Calu3 (cell line): Measurements from ENCODE around the gene UNC50. TPM values are rescaled to one million over a fixed set of nuclear protein-coding genes. Genes with fewer than 3 reads are reported as not detected.

Experiments
- BruUV-seq: library from RNA; stranded (reverse); fragments of 400-500 nt; replicated peaks from 2 replicates; lab custom pipeline; 2021; lab: Mats Ljungman, UMichigan
- CTCF ChIA-PET: fragments of 300-600 bp; sonication (Branson Sonifier 250); formaldehyde crosslinking; loops from one replicate; lab custom pipeline; 2022; ENCODE audit warnings: antibody characterized with exemption; lab: Charles Lee
- DNase-seq: peaks from one replicate; pipeline ENCODE4 v3.0.0; 2022
- H3K27ac Mint-ChIP-seq: one replicate; pipeline ENCODE4 v1.8.0; 2022; ENCODE audit warnings: mixed read lengths; ENCODE audit not compliant: unreplicated experiment
- H3K27me3 Mint-ChIP-seq: one replicate; pipeline ENCODE4 v1.8.0; 2022; ENCODE audit warnings: mixed read lengths; ENCODE audit not compliant: unreplicated experiment
- H3K36me3 Mint-ChIP-seq: one replicate; pipeline ENCODE4 v1.8.0; 2022; ENCODE audit warnings: mild to moderate bottlenecking, moderate library complexity, mixed read lengths; ENCODE audit not compliant: insufficient read depth, unreplicated experiment
- H3K4me1 Mint-ChIP-seq: one replicate; pipeline ENCODE4 v1.8.0; 2022; ENCODE audit warnings: mild to moderate bottlenecking, low read depth, mixed read lengths; ENCODE audit not compliant: unreplicated experiment
- H3K4me3 Mint-ChIP-seq: one replicate; pipeline ENCODE4 v1.8.0; 2022; ENCODE audit warnings: mild to moderate bottlenecking, low read depth, moderate library complexity, mixed read lengths; ENCODE audit not compliant: unreplicated experiment
- H3K9me3 Mint-ChIP-seq: one replicate; pipeline ENCODE4 v1.8.0; 2022; ENCODE audit warnings: low read depth, mixed read lengths; ENCODE audit not compliant: unreplicated experiment
- intact Hi-C: fragments of 100-400 bp; cut with micrococcal nuclease; formaldehyde crosslinking; loops from one replicate; pipeline ENCODE4 v1.10.0; 2022; ENCODE audit not compliant: unreplicated experiment
- total RNA-seq: library from RNA; stranded (reverse); gene quantifications from 2 replicates; pipeline ENCODE4 v1.2.3, GENCODE V29; 2022
- TF ChIP-seq, protein P1 (sequence below): fragments of 200-600 bp; IDR thresholded peaks from one replicate; pipeline ENCODE4 v1.8.0; 2022; ENCODE audit warnings: antibody characterized with exemption; ENCODE audit not compliant: unreplicated experiment

Gene UNC50
- total RNA-seq, 1 experiment from 2014 or later, result 33.0 TPM

DNA sequence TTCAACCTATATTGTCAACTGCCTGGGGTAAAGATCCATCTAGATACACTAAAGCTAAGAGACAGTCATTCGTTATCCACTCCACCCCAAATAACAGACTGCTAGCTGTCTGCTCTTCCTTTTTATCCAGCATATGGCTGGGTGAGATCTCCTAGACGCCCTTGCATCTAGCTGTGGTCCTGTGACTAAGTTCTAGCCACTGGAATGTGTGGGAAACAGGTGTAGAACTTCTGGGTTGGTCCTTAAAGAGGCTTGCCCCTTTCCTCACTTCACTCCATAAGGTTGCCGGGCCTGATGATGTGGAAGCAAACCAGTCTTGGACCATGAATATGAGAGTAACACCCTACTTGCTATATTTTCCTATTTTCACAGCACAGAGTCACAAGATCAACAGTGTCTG, 3.3 kb upstream of the UNC50 start:
- Mint-ChIP-seq H3K27ac (peak overlapping the region; percentile 33), H3K4me3 (no peak overlapping the region), H3K4me1 (peaks cover 23% of the 10 kb centered on the region), H3K36me3 (peaks cover 59% of the 10 kb centered on the region), H3K9me3 (no peaks in the 10 kb centered on the region), H3K27me3 (no peaks in the 10 kb centered on the region)
- intact Hi-C loops, result no loop called here
- BruUV-seq, result no TSS peak
- CTCF ChIA-PET, result no interaction called here
- DNase-seq, result no peak
- TF ChIP-seq, protein P1, sequence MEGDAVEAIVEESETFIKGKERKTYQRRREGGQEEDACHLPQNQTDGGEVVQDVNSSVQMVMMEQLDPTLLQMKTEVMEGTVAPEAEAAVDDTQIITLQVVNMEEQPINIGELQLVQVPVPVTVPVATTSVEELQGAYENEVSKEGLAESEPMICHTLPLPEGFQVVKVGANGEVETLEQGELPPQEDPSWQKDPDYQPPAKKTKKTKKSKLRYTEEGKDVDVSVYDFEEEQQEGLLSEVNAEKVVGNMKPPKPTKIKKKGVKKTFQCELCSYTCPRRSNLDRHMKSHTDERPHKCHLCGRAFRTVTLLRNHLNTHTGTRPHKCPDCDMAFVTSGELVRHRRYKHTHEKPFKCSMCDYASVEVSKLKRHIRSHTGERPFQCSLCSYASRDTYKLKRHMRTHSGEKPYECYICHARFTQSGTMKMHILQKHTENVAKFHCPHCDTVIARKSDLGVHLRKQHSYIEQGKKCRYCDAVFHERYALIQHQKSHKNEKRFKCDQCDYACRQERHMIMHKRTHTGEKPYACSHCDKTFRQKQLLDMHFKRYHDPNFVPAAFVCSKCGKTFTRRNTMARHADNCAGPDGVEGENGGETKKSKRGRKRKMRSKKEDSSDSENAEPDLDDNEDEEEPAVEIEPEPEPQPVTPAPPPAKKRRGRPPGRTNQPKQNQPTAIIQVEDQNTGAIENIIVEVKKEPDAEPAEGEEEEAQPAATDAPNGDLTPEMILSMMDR, result no peak

DNA sequence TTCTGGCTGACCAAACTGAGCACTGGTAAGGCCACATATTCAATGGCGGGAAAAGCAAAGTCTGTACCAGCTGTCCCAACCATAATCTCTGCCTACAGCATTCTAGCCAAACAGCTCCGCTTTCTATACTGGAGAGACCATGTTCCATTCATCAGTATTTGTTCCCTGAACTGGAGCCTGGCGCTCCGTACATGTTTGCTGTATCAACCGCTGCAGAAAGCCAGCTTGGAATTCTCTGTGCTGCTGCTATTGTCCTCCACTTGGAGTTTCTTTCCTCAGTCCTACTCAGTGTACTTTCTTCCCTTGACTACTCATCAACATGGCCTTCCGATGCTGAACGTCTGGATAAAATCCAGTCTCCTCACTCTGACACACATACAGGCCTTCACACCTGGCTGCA, 2.0 kb upstream of the UNC50 start:
- H3K36me3 Mint-ChIP-seq, result peaks cover 60% of the 10 kb centered on the region
- TF ChIP-seq, protein P1, result no peak
- CTCF ChIA-PET, result no interaction called here
- peak overlapping the region; percentile 42 for H3K27ac Mint-ChIP-seq
- peak overlapping the region; percentile 96 for H3K4me3 Mint-ChIP-seq
- H3K9me3 Mint-ChIP-seq, result no peaks in the 10 kb centered on the region
- DNase-seq, result no peak
- peaks cover 23% of the 10 kb centered on the region for H3K4me1 Mint-ChIP-seq
- intact Hi-C loops, result no loop called here
- no peaks in the 10 kb centered on the region for H3K27me3 Mint-ChIP-seq
- BruUV-seq, result no TSS peak

DNA sequence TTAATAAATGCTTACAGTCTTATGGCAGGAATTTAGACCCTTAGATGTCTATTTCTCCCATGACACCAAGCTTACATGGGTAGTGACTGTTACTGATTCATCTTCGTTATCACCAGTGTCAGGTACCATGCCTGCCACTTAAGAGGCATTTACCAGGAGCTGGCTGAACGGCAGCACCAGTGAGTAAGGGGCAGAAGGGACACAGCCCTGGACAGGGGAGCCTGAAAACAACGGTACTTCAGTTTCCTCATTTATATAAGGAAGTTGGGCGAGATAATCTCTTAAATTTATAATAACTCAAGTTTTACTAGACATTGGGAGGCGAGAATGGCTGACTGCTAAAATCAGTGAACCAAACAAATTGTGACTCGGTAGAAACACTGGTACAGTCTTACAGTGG, 1.3 kb upstream of the UNC50 start:
- intact Hi-C loops, result no loop called here
- no TSS peak for BruUV-seq
- peaks cover 57% of the 10 kb centered on the region for H3K36me3 Mint-ChIP-seq
- peak overlapping the region; percentile 42 for H3K27ac Mint-ChIP-seq
- peak overlapping the region; percentile 96 for H3K4me3 Mint-ChIP-seq
- TF ChIP-seq, protein P1, result no peak
- H3K4me1 Mint-ChIP-seq, result peaks cover 23% of the 10 kb centered on the region
- no peaks in the 10 kb centered on the region for H3K27me3 Mint-ChIP-seq
- CTCF ChIA-PET, result no interaction called here
- DNase-seq, result no peak
- no peaks in the 10 kb centered on the region for H3K9me3 Mint-ChIP-seq

DNA sequence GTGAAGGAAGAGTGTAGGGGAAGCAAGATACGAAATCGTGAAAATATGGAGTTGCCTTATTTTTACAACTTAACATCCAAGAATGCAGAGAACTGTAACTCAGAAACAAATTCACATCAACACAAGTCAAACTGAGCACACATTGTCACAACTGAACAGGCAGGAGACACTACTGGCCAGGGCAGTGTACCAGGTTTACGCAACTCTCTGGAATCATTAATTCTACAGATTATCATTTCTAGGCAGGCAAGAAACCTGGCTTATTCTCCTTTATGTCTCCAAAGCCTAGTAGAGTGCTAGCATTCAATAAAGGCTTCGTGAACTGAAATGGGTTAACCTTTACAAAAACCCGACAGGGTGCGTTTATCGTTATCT, 661 bp upstream of the UNC50 start:
- TF ChIP-seq, protein P1, result no peak
- no peaks in the 10 kb centered on the region for H3K9me3 Mint-ChIP-seq
- H3K4me3 Mint-ChIP-seq, result peak overlapping the region; percentile 96
- peaks cover 57% of the 10 kb centered on the region for H3K36me3 Mint-ChIP-seq
- no peak for DNase-seq
- no peaks in the 10 kb centered on the region for H3K27me3 Mint-ChIP-seq
- H3K27ac Mint-ChIP-seq, result peak overlapping the region; percentile 42
- CTCF ChIA-PET, result no interaction called here
- peaks cover 23% of the 10 kb centered on the region for H3K4me1 Mint-ChIP-seq
- intact Hi-C loops, result no loop called here
- BruUV-seq, result TSS peak; percentile 55
